Skeletal muscle cell (primary cell): ENCODE data around the gene METTL25.

ENCODE experiments used
- DNase-seq: peaks from one replicate; pipeline ENCODE4 v3.0.0-alpha.2; 2010; ENCODE audit warnings: low read depth
- H3K4me3 ChIP-seq: 2 replicates; pipeline ENCODE4 v1.5.1; 2011; ENCODE audit warnings: low read depth, mild to moderate bottlenecking, control low read depth, low read length, moderate library complexity

The METTL25 gene

GRCh38 chr12:82517027-82517426, 158.7 kb downstream of the METTL25 start:
- DNase-seq: no peak
- no peak overlapping the region for H3K4me3 ChIP-seq

GRCh38 chr12:82517808-82518207, 159.5 kb downstream of the METTL25 start:
- DNase-seq: no peak
- H3K4me3 ChIP-seq: no peak overlapping the region

GRCh38 chr12:82519510-82519909, 161.2 kb downstream of the METTL25 start:
- H3K4me3 ChIP-seq: no peak overlapping the region
- no peak for DNase-seq

GRCh38 chr12:82522285-82522684, 164.0 kb downstream of the METTL25 start:
- no peak overlapping the region for H3K4me3 ChIP-seq
- DNase-seq: no peak

GRCh38 chr12:82522762-82523161, 164.4 kb downstream of the METTL25 start:
- no peak overlapping the region for H3K4me3 ChIP-seq
- DNase-seq: no peak

- DNase-seq: no peak
- H3K4me3 ChIP-seq: no peak overlapping the region
Observed at GRCh38 chr12:82523996-82524395, 165.7 kb downstream of the METTL25 start.

GRCh38 chr12:82524641-82525040, 166.3 kb downstream of the METTL25 start:
- no peak overlapping the region for H3K4me3 ChIP-seq
- no peak for DNase-seq

GRCh38 chr12:82525616-82526015, 167.3 kb downstream of the METTL25 start:
- DNase-seq: no peak

GRCh38 chr12:82527165-82527780, 168.9 kb downstream of the METTL25 start:
- H3K4me3 ChIP-seq: no peak overlapping the region
- DNase-seq: peak; percentile 15

More at GRCh38 chr12:82525616-82526015, 167.3 kb downstream of the METTL25 start:
- no peak overlapping the region for H3K4me3 ChIP-seq
